Mucosa of descending colon (tissue), 3 donors: Measurements from ENCODE around the gene PHACTR2. TPM values are rescaled to one million over a fixed set of nuclear protein-coding genes. Genes with fewer than 3 reads are reported as not detected.
A peak's percentile ranks its signal among the peaks of the same experiment; 100 is the strongest.

Experiments
- ATAC-seq: fragments of 200-7000 bp; cut with Tn5 transposase; one replicate; pipeline ENCODE4 v1.9.1; 2020; ENCODE audit warnings: mild to moderate bottlenecking, moderate library complexity
- DNase-seq, 3 donors: peaks; one replicate each; pipeline ENCODE4 v3.0.0-alpha.2; 2020
- H3K36me3 ChIP-seq: fragments of 200-600 bp; one replicate; pipeline ENCODE4 v1.8.0; 2021; ENCODE audit warnings: low read depth, mild to moderate bottlenecking
- H3K4me1 ChIP-seq: fragments of 200-600 bp; one replicate; pipeline ENCODE4 v1.8.0; 2021; ENCODE audit warnings: low read depth, mild to moderate bottlenecking
- H3K4me3 ChIP-seq: fragments of 200-600 bp; one replicate; pipeline ENCODE4 v1.8.0; 2021; ENCODE audit warnings: mild to moderate bottlenecking
- H3K9me3 ChIP-seq: fragments of 200-600 bp; one replicate; pipeline ENCODE4 v1.8.0; 2021; ENCODE audit warnings: mild to moderate bottlenecking
- intact Hi-C, 2 donors: fragments of 100-400 bp; cut with DNase I in 1 of 2; cut with micrococcal nuclease in 1 of 2; formaldehyde crosslinking; loops; one replicate each; pipeline versions ENCODE4 v1.11.0 to v1.11.1; 2022; cut with DNase I, micrococcal nuclease
- total RNA-seq, 3 donors: library from RNA; stranded (reverse); fragmentation: NEBNext Ultra II Directional in 2 of 3; extraction: Animal tissue kit (Norgen Biotek cat#: 25700) in 2 of 3; gene quantifications; one replicate each; pipeline versions ENCODE4 v1.2.1 to v1.2.4, GENCODE V29; 2021 to 2023
- TF ChIP-seq, protein P1 (sequence below): fragments of 200-600 bp; IDR thresholded peaks from one replicate; pipeline ENCODE4 v1.8.0; 2022; ENCODE audit warnings: antibody characterized with exemption, mild to moderate bottlenecking
- donor health status: DM: no; HTN: no; CAD: no; lungs with moderate emphysema.
- donor health status: DM: no; HTN: no; CAD: no.
- donor health status: DM: no; HTN: yes; CAD: no.

The PHACTR2 gene
- total RNA-seq, 3 donors from 2014 or later: 49.5 to 70.8 (median 53.4) TPM

DNA sequence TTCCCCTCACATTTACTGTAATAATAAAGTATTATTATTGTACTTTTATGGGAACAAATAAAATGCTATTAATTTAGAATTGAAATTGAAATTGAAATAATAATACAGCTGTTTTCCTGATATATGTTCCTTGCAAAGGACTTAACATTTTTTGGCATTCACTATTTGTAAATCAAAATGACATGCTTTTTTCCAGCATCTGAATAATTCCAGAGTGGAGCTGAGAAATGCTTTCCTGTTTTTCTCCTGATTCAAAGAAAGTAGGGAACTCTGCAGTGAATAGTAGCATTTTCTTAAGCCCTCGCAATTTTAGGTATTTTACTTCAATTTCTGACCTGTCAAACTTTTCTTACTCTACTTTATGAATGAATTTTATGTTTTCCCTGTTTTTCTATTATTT is 72.1 kb downstream of the PHACTR2 start:
- Histone ChIP-seq H3K4me3 (no peak overlapping the region), H3K36me3 (no peaks in the 10 kb centered on the region), H3K4me1 (peaks cover 17% of the 10 kb centered on the region), H3K9me3 (no peaks in the 10 kb centered on the region)
- intact Hi-C loops: no loop called here
- DNase-seq (no peak), ATAC-seq (no peak)
- TF ChIP-seq, protein P1, sequence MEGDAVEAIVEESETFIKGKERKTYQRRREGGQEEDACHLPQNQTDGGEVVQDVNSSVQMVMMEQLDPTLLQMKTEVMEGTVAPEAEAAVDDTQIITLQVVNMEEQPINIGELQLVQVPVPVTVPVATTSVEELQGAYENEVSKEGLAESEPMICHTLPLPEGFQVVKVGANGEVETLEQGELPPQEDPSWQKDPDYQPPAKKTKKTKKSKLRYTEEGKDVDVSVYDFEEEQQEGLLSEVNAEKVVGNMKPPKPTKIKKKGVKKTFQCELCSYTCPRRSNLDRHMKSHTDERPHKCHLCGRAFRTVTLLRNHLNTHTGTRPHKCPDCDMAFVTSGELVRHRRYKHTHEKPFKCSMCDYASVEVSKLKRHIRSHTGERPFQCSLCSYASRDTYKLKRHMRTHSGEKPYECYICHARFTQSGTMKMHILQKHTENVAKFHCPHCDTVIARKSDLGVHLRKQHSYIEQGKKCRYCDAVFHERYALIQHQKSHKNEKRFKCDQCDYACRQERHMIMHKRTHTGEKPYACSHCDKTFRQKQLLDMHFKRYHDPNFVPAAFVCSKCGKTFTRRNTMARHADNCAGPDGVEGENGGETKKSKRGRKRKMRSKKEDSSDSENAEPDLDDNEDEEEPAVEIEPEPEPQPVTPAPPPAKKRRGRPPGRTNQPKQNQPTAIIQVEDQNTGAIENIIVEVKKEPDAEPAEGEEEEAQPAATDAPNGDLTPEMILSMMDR: no peak

DNA sequence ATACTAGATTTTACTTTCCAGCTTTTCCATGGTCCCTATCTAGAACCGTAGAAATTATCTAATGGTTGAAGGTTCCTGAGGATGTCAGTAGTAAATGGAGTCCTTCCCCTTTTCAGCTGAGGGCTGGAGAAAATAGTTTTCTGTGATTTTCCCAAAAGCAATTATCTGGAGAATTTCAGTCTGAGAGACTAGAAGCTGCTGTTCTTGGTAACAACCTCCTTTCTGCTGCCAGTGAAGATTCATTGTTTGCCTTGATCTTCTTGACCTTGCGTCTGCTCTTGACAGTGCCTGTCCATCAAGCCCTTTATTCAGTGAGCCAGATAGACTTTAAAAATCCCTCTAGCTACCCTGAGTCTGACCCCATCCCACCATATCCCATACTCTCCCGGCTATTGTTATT is 73.1 kb downstream of the PHACTR2 start:
- no peaks in the 10 kb centered on the region for H3K9me3 ChIP-seq
- TF ChIP-seq, protein P1: no peak
- peaks cover 7% of the 10 kb centered on the region for H3K4me1 ChIP-seq
- DNase-seq: no peak
- H3K36me3 ChIP-seq: no peaks in the 10 kb centered on the region
- no peak overlapping the region for H3K4me3 ChIP-seq
- intact Hi-C loops: no loop called here
- no peak for ATAC-seq

DNA sequence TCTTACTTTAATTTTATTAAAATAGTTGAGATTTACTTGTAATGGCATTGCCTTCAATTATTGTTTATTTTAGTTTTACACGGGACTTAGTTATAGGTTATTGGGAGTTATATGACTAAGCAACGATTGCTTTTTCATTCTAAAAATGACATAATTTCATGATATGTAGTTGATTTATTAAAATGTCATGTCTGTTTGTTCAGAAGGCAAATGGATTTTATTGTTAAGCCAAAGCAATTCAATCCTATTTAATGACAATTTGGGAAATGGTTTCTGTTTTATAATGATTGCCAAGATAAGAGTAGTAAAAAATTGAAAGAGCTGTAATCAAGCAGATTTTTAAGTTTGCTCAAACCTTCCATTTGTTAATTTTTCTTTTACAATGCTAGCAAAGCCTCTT is 74.7 kb downstream of the PHACTR2 start:
- Histone ChIP-seq H3K36me3 (no peaks in the 10 kb centered on the region), H3K4me3 (no peak overlapping the region), H3K9me3 (no peaks in the 10 kb centered on the region), H3K4me1 (no peaks in the 10 kb centered on the region)
- DNase-seq: no peak
- intact Hi-C loops: no loop called here
- TF ChIP-seq, protein P1: no peak
- ATAC-seq: no peak

DNA sequence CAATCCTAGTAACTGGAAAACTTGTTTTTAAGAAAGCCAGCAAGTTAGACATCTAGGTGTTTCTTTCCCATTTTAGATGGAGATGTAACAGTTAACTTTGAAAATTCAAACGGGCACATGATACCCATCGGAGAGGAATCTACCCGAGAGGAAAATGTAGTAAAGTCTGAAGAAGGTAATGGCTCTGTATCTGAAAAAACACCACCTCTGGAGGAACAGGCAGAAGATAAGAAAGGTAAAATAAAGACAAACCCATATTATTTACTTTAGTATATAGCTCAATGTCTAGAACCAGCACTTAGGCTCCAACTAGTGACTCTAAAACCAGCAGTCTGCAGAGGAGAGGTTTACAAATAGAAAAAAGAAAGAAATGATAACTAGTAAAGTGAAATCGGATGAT is 75.9 kb downstream of the PHACTR2 start:
- ATAC-seq (no peak), DNase-seq (no peak)
- no peak overlapping the region for H3K4me3 ChIP-seq
- H3K4me1 ChIP-seq: no peaks in the 10 kb centered on the region
- H3K36me3 ChIP-seq: no peaks in the 10 kb centered on the region
- no peaks in the 10 kb centered on the region for H3K9me3 ChIP-seq
- intact Hi-C loops: no loop called here
- TF ChIP-seq, protein P1: no peak

DNA sequence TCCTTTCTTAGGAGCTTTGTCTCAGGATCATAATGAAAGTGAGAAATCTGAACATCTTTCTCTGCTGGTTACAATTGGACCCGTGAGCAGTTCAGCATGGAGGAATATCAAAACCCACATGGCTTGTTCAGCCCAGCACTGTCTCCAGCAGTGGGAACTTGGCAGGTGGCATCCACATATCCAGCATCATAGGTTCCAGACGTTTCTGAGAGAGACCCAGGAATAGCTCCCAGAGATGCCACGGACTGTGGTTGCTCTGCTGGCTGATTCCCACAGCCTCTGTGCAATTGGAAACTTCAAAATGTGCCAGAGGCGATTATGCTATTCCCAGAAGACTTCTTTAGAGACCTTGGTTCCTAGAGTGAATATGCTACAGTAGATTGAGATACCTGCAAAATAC is 76.4 kb downstream of the PHACTR2 start:
- Histone ChIP-seq H3K36me3 (no peaks in the 10 kb centered on the region), H3K4me1 (no peaks in the 10 kb centered on the region), H3K4me3 (no peak overlapping the region), H3K9me3 (no peaks in the 10 kb centered on the region)
- DNase-seq (no peak), ATAC-seq (no peak)
- intact Hi-C loops: no loop called here
- TF ChIP-seq, protein P1: no peak

DNA sequence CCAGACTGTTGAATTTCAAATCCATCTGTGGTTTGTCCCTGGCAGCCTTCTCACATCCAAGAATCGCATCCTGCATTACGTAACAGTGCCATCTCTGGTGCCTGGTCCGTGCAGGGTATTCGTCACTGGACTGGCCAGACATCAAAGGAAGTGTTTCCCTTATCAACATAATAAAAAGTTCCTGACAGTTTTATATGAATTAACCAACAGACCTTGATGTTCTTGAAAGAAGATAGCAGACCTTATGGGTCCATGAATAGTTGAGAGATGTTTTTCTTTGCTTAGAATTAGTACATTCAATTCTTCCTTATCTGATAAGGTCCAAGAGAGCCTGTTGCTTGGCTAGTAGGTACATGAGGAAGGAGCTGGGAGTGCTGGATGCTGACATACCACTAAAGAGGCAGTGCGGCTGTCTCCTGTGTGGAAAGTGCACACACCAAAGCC is 77.6 kb downstream of the PHACTR2 start:
- H3K36me3 ChIP-seq: no peaks in the 10 kb centered on the region
- no peak overlapping the region for H3K4me3 ChIP-seq
- DNase-seq: peak in 1 of 3 donors; percentile 60
- TF ChIP-seq, protein P1: no peak
- peak; percentile 95 for ATAC-seq
- intact Hi-C loops: no loop called here
- H3K9me3 ChIP-seq: no peaks in the 10 kb centered on the region
- no peaks in the 10 kb centered on the region for H3K4me1 ChIP-seq
